ENCODE results near the gene ACKR1. TPM values are rescaled to one million over a fixed set of nuclear protein-coding genes. Genes with fewer than 3 reads are reported as not detected.

The ACKR1 gene
- total and polyA plus RNA-seq, 2 donors (not counting 3 experiments of a cell fraction or from before 2014, with no cell fraction given) = 0.15 to 1.3 TPM

DNA sequence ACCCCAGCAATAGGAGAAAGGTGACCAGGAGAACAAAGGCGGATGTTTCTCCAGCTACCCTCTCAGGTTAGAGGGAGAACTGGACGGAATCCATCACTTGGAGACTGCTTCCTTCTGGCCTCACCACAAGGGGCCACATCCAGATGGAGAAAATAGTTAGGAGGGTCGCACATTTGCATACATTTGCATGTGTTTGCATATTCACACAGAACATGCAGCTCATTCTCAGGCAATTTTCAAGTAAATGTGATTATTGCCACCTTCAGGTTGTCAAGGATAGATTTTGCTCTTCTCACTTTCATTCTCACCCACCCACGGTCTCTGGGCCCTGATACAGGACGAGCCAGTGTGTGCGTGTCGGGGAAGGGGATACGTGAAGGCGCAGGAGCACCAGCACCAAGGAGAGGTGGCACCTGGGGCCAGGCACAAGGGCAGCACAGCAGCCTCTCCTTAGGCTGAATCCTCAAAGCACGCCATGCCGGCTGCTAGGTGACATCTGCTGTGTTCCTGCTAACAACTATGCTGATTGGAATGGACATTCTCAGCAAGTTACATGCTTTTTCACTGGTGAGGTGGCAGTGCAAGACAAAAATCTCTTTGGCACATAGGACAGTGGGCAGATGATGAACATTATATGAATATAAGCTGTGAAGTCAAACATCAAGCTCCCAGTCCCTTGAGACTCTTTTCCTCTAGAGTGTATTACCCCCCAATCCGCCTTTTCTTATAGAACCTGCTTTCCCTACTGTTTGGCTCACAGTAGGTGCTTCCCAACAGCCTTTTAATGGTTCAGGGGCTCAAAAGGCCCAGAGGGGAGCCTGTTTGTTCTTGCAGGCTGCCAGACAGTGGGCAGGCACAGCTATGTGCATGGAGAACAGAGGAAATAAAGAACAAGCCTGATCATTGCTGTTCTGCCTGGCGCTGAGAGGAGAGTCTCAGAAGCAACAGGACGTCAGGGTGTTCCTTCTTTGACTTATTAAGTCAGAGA is 14.3 kb downstream of the ACKR1 start:
- H3K4me3 ChIP-seq (replicated peaks in 1 of 3; ENCODE audit: insufficient read depth in 1 of 3, low read depth in 1 of 3, low read length in 3 of 3) = no peak overlapping the region
- no peak overlapping the region for H2AFZ ChIP-seq (ENCODE audit: low read depth, low read length)
- CTCF ChIA-PET = interaction anchor here (1.2 to 1.9 kb wide), 3 partner anchors 21 to 579 kb away, joined by 3 to 7 read pairs (median 6); no protein-coding TSS in a partner anchor
- H3K27ac ChIP-seq (ENCODE audit: insufficient read depth, low read depth, low read length) = no peak overlapping the region
- no peak for TF ChIP-seq GATA2 (IDR thresholded peaks at IDR 0.05; ENCODE audit: insufficient read depth, insufficient read length, low read depth, low read length)
- no peak for TF ChIP-seq POLR2A (IDR thresholded peaks at IDR 0.05; ENCODE audit: low read depth, low read length)
- TF ChIP-seq EZH2 (IDR thresholded peaks at IDR 0.05; ENCODE audit: borderline replicate concordance, low read depth, low read length, severe bottlenecking) = no peak
- no peak overlapping the region for H3K9ac ChIP-seq (replicated peaks; ENCODE audit: extremely low read depth, insufficient read depth, low read length)
- no TSS peak for BruUV-seq (replicated peaks)
- H4K20me1 ChIP-seq (replicated peaks; ENCODE audit: control insufficient read depth, extremely low read depth, insufficient read depth, low read length) = no peaks in the 10 kb centered on the region
- POLR2A ChIA-PET = no interaction called here
- H3K9me3 ChIP-seq (replicated peaks; ENCODE audit: control insufficient read depth, insufficient read depth, low read length) = no peaks in the 10 kb centered on the region
- FAIRE-seq (no peak), DNase-seq (ENCODE audit: low read depth, low spot score) (no peak)
- no peak overlapping the region for H3K4me2 ChIP-seq (ENCODE audit: insufficient read depth, low read length)
- dilution Hi-C loops (cut with MboI; ENCODE audit: extremely low pct_ligation_motif_present, low sequenced_read_pairs) (no loop called here), intact Hi-C loops (cut with micrococcal nuclease) (no loop called here)
- no peaks in the 10 kb centered on the region for H3K79me2 ChIP-seq (ENCODE audit: control insufficient read depth, insufficient read depth, low read length)
- H3K4me1 ChIP-seq (ENCODE audit: control insufficient read depth, extremely low read depth, insufficient read depth, low read length) = no peaks in the 10 kb centered on the region
- H3K9me1 ChIP-seq (replicated peaks; ENCODE audit: control insufficient read depth, extremely low read depth, insufficient read depth, low read length) = no peaks in the 10 kb centered on the region
- no peaks in the 10 kb centered on the region for H3K27me3 ChIP-seq (ENCODE audit: control insufficient read depth in 2 of 2, insufficient read depth in 2 of 2, low read length in 2 of 2)
- no peaks in the 10 kb centered on the region for H3K36me3 ChIP-seq (ENCODE audit: control insufficient read depth in 2 of 2, extremely low read depth in 1 of 2, insufficient read depth in 2 of 2, low read length in 2 of 2)

DNA sequence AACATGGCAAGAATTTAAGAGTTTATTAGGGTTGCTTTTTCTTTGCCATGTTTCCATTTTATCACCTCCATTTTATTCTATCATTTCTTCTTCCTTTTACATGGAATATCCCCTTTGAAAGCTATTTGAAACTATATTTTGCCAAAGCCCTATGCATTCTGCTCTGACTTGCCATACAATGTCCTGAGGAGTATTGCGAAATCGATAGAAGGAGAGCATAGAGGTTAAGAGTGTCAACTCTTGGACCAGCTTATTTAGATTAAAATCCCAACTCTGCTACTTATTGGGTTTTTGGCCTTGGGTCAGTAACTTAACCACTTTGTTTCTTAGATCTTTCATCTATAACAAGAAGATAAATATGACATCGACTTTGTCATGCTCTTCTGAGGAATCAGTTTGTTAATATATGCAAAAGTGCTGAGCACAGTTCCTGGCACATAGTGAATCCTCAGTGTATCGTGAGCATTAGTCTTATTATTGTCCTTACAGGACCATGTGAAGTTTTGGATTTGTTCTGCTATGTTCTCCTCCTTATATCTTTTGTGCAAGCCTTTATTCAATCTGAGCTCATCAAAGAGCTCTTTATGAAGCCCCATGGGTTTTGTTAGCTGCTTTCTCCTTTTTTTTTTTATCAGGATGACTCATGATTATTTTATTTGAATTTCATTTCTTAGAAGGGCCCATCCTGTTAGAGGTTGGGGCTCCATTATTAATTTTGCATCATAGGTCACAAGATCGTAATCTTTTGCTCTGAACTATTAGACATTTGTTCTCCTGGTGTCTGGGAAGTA is 17.6 kb downstream of the ACKR1 start:
- dilution Hi-C loops (cut with MboI; ENCODE audit: extremely low pct_ligation_motif_present, low sequenced_read_pairs) (no loop called here), intact Hi-C loops (cut with micrococcal nuclease) (no loop called here)
- Histone ChIP-seq H3K9me3 (replicated peaks; ENCODE audit: control insufficient read depth, insufficient read depth, low read length) (no peaks in the 10 kb centered on the region), H3K36me3 (ENCODE audit: control insufficient read depth in 2 of 2, extremely low read depth in 1 of 2, insufficient read depth in 2 of 2, low read length in 2 of 2) (no peaks in the 10 kb centered on the region), H3K27me3 (ENCODE audit: control insufficient read depth in 2 of 2, insufficient read depth in 2 of 2, low read length in 2 of 2) (no peaks in the 10 kb centered on the region), H4K20me1 (replicated peaks; ENCODE audit: control insufficient read depth, extremely low read depth, insufficient read depth, low read length) (no peaks in the 10 kb centered on the region), H3K4me3 (replicated peaks in 1 of 3; ENCODE audit: insufficient read depth in 1 of 3, low read depth in 1 of 3, low read length in 3 of 3) (no peak overlapping the region), H3K79me2 (ENCODE audit: control insufficient read depth, insufficient read depth, low read length) (no peaks in the 10 kb centered on the region), H3K4me2 (ENCODE audit: insufficient read depth, low read length) (no peak overlapping the region), H2AFZ (ENCODE audit: low read depth, low read length) (no peak overlapping the region), H3K27ac (ENCODE audit: insufficient read depth, low read depth, low read length) (no peak overlapping the region), H3K9ac (replicated peaks; ENCODE audit: extremely low read depth, insufficient read depth, low read length) (no peak overlapping the region), H3K4me1 (ENCODE audit: control insufficient read depth, extremely low read depth, insufficient read depth, low read length) (no peaks in the 10 kb centered on the region), H3K9me1 (replicated peaks; ENCODE audit: control insufficient read depth, extremely low read depth, insufficient read depth, low read length) (no peaks in the 10 kb centered on the region)
- FAIRE-seq (no peak), DNase-seq (ENCODE audit: low read depth, low spot score) (no peak)
- ChIA-PET CTCF (interaction anchor here (0.6 to 1.6 kb wide), 8 partner anchors 9 to 786 kb away, joined by 3 to 12 read pairs (median 4); no protein-coding TSS in a partner anchor), POLR2A (no interaction called here)
- no TSS peak for BruUV-seq (replicated peaks)
- TF ChIP-seq EZH2 (IDR thresholded peaks at IDR 0.05; ENCODE audit: borderline replicate concordance, low read depth, low read length, severe bottlenecking) = no peak
- TF ChIP-seq JUN (IDR thresholded peaks at IDR 0.05; ENCODE audit: borderline replicate concordance, insufficient read depth, insufficient read length, low read depth) = no peak
- no peak for TF ChIP-seq GATA2 (IDR thresholded peaks at IDR 0.05; ENCODE audit: insufficient read depth, insufficient read length, low read depth, low read length)
- TF ChIP-seq MYC (IDR thresholded peaks at IDR 0.05; ENCODE audit: low read depth, low read length) = no peak
- TF ChIP-seq FOS (IDR thresholded peaks at IDR 0.05; ENCODE audit: borderline replicate concordance, insufficient read depth, low read length) = peak; percentile 28
- TF ChIP-seq POLR2A (IDR thresholded peaks at IDR 0.05; ENCODE audit: low read depth, low read length) = no peak
- TF ChIP-seq, protein P1, sequence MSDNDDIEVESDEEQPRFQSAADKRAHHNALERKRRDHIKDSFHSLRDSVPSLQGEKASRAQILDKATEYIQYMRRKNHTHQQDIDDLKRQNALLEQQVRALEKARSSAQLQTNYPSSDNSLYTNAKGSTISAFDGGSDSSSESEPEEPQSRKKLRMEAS (IDR thresholded peaks at IDR 0.05; ENCODE audit: insufficient read depth, insufficient read length) = no peak
- TF ChIP-seq, protein P2, sequence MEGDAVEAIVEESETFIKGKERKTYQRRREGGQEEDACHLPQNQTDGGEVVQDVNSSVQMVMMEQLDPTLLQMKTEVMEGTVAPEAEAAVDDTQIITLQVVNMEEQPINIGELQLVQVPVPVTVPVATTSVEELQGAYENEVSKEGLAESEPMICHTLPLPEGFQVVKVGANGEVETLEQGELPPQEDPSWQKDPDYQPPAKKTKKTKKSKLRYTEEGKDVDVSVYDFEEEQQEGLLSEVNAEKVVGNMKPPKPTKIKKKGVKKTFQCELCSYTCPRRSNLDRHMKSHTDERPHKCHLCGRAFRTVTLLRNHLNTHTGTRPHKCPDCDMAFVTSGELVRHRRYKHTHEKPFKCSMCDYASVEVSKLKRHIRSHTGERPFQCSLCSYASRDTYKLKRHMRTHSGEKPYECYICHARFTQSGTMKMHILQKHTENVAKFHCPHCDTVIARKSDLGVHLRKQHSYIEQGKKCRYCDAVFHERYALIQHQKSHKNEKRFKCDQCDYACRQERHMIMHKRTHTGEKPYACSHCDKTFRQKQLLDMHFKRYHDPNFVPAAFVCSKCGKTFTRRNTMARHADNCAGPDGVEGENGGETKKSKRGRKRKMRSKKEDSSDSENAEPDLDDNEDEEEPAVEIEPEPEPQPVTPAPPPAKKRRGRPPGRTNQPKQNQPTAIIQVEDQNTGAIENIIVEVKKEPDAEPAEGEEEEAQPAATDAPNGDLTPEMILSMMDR (IDR thresholded peaks at IDR 0.05; ENCODE audit: extremely low read depth in 1 of 2, insufficient read depth in 1 of 2, low read depth in 1 of 2, low read length in 2 of 2) = no peak

Data from endothelial cell of umbilical vein (primary cell).